Muscle of leg (tissue), 11 donors: ENCODE data around the gene PRKAG2. TPM values are rescaled to one million over a fixed set of nuclear protein-coding genes. Genes with fewer than 3 reads are reported as not detected.

Experiments used
- DNase-seq: peaks from one replicate; pipeline ENCODE4 v3.0.0; 2013
- H3K27ac ChIP-seq: one replicate; pipeline ENCODE4 v1.5.1; 2013; ENCODE audit warnings: mild to moderate bottlenecking, low read length, control low read depth
- H3K27me3 ChIP-seq: one replicate; pipeline ENCODE4 v1.6.1; 2013; ENCODE audit warnings: low read length; ENCODE audit not compliant: control insufficient read depth, insufficient read depth
- H3K36me3 ChIP-seq: one replicate; pipeline ENCODE4 v1.6.1; 2013; ENCODE audit warnings: low read length; ENCODE audit not compliant: control insufficient read depth, insufficient read depth
- H3K4me1 ChIP-seq: one replicate; pipeline ENCODE4 v1.6.1; 2013; ENCODE audit warnings: low read length; ENCODE audit not compliant: control insufficient read depth, insufficient read depth
- H3K4me3 ChIP-seq: one replicate; pipeline ENCODE4 v1.5.1; 2013; ENCODE audit warnings: low read length, control low read depth
- H3K9me3 ChIP-seq: replicated peaks from 2 replicates; pipeline ENCODE4 v1.6.1; 2013; ENCODE audit warnings: low read depth, low read length; ENCODE audit not compliant: control insufficient read depth
- WGBS: methylation state at CpG from one replicate; pipeline ENCODE4 v1.1.5; 2013; ENCODE audit warnings: missing lambda C conversion rate; ENCODE audit not compliant: insufficient coverage; 5-methylcytosine and 5-hydroxymethylcytosine counted together
- polyA plus RNA-seq, 8 donors: library from polyadenylated mRNA; unstranded; fragments of 120-200 nt; gene quantifications; one replicate each; pipeline versions ENCODE4 v1.2.1 to v1.2.3, GENCODE V29; 2013; ENCODE audit warnings: inconsistent platforms in 1 of 8, low replicate concordance in 1 of 8; ENCODE audit not compliant: insufficient read length in 8 of 8, insufficient read depth in 1 of 8
- total RNA-seq: library from RNA; stranded (reverse); fragments of 120-200 nt; gene quantifications from one replicate; pipeline ENCODE4 v1.2.4, GENCODE V29; 2013

Gene PRKAG2
- total and polyA plus RNA-seq, 9 donors: 3.9 to 16.4 (median 11.2) TPM

- Histone ChIP-seq H3K9me3 (no peaks in the 10 kb centered on the region), H3K27me3 (peaks cover 2% of the 10 kb centered on the region), H3K27ac (no peak overlapping the region), H3K4me1 (peaks cover 30% of the 10 kb centered on the region), H3K36me3 (no peaks in the 10 kb centered on the region), H3K4me3 (no peak overlapping the region)
- WGBS: 88% methylated on average over 12 of the region's 13 CpGs
- DNase-seq: no peak
Measured at GRCh38 chr7:151684408-151685175, 192.3 kb downstream of the PRKAG2 start.

GRCh38 chr7:151683615-151684407, 193.1 kb downstream of the PRKAG2 start:
- no peak overlapping the region for H3K27ac ChIP-seq
- no peak for DNase-seq
- no peaks in the 10 kb centered on the region for H3K9me3 ChIP-seq
- H3K4me3 ChIP-seq: no peak overlapping the region
- H3K36me3 ChIP-seq: no peaks in the 10 kb centered on the region
- H3K4me1 ChIP-seq: peaks cover 33% of the 10 kb centered on the region
- WGBS: 89% methylated on average over 14 of the region's 18 CpGs
- no peaks in the 10 kb centered on the region for H3K27me3 ChIP-seq

GRCh38 chr7:151682831-151683614, 193.9 kb downstream of the PRKAG2 start:
- Histone ChIP-seq H3K4me1 (peaks cover 29% of the 10 kb centered on the region), H3K27ac (no peak overlapping the region)
- WGBS: 83% methylated on average over 13 of the region's 14 CpGs

GRCh38 chr7:151681726-151682125, 195.2 kb downstream of the PRKAG2 start:
- Histone ChIP-seq H3K36me3 (no peaks in the 10 kb centered on the region), H3K4me1 (peaks cover 18% of the 10 kb centered on the region), H3K27ac (no peak overlapping the region), H3K27me3 (no peaks in the 10 kb centered on the region), H3K4me3 (no peak overlapping the region), H3K9me3 (no peaks in the 10 kb centered on the region)
- WGBS: 59% methylated on average over 2 of the region's 3 CpGs
- DNase-seq: no peak

More at GRCh38 chr7:151682831-151683614, 193.9 kb downstream of the PRKAG2 start:
- H3K27me3 ChIP-seq: no peaks in the 10 kb centered on the region
- no peaks in the 10 kb centered on the region for H3K36me3 ChIP-seq
- no peak for DNase-seq
- no peak overlapping the region for H3K4me3 ChIP-seq
- H3K9me3 ChIP-seq: no peaks in the 10 kb centered on the region

- 53% methylated on average over 2 of the region's 7 CpGs for WGBS
- Histone ChIP-seq H3K4me3 (no peak overlapping the region), H3K27me3 (no peaks in the 10 kb centered on the region), H3K9me3 (no peaks in the 10 kb centered on the region), H3K27ac (no peak overlapping the region), H3K36me3 (no peaks in the 10 kb centered on the region), H3K4me1 (peaks cover 10% of the 10 kb centered on the region)
- no peak for DNase-seq
Measured at GRCh38 chr7:151680810-151681209, 196.1 kb downstream of the PRKAG2 start.

GRCh38 chr7:151679881-151680612, 196.9 kb downstream of the PRKAG2 start:
- no peaks in the 10 kb centered on the region for H3K27me3 ChIP-seq
- WGBS: 87% methylated on average over 8 of the region's 11 CpGs
- H3K4me1 ChIP-seq: peaks cover 10% of the 10 kb centered on the region
- H3K4me3 ChIP-seq: no peak overlapping the region
- H3K36me3 ChIP-seq: no peaks in the 10 kb centered on the region
- no peak for DNase-seq
- no peaks in the 10 kb centered on the region for H3K9me3 ChIP-seq
- H3K27ac ChIP-seq: no peak overlapping the region

GRCh38 chr7:151679071-151679708, 197.7 kb downstream of the PRKAG2 start:
- Histone ChIP-seq H3K9me3 (no peaks in the 10 kb centered on the region), H3K27me3 (no peaks in the 10 kb centered on the region), H3K36me3 (no peaks in the 10 kb centered on the region), H3K4me1 (peaks cover 9% of the 10 kb centered on the region), H3K4me3 (no peak overlapping the region), H3K27ac (no peak overlapping the region)
- WGBS: 30% methylated on average over 5 of the region's 8 CpGs
- DNase-seq: no peak

GRCh38 chr7:151678227-151678604, 198.7 kb downstream of the PRKAG2 start:
- H3K9me3 ChIP-seq: no peaks in the 10 kb centered on the region
- peaks cover 4% of the 10 kb centered on the region for H3K4me1 ChIP-seq
- no peaks in the 10 kb centered on the region for H3K36me3 ChIP-seq
- no peak for DNase-seq
- no peak overlapping the region for H3K27ac ChIP-seq
- no peak overlapping the region for H3K4me3 ChIP-seq
- H3K27me3 ChIP-seq: no peaks in the 10 kb centered on the region
- WGBS: 96% methylated on average over 3 of the region's 6 CpGs

GRCh38 chr7:151677581-151678226, 199.2 kb downstream of the PRKAG2 start:
- Histone ChIP-seq H3K4me1 (peaks cover 5% of the 10 kb centered on the region), H3K9me3 (no peaks in the 10 kb centered on the region), H3K36me3 (no peaks in the 10 kb centered on the region), H3K4me3 (no peak overlapping the region), H3K27ac (no peak overlapping the region), H3K27me3 (no peaks in the 10 kb centered on the region)
- WGBS: 57% methylated on average over 14 of the region's 14 CpGs
- peak; percentile 26 for DNase-seq
